ENCODE measurements around the gene INPP5B. TPM values are rescaled to one million over a fixed set of nuclear protein-coding genes. Genes with fewer than 3 reads are reported as not detected.
A peak's percentile ranks its signal among the peaks of the same experiment; 100 is the strongest.
"Not testable (repeated sequence)": the region's sequence is repeated elsewhere in the genome, so short reads cannot be mapped to it uniquely, and the experiment has no call there.

Gene INPP5B
- total and polyA plus RNA-seq, 10 of the 15 experiments (the other 5 are each of a cell fraction or from before 2014, with no cell fraction given) = 10.9 to 54.4 (median 26.9) TPM

DNA sequence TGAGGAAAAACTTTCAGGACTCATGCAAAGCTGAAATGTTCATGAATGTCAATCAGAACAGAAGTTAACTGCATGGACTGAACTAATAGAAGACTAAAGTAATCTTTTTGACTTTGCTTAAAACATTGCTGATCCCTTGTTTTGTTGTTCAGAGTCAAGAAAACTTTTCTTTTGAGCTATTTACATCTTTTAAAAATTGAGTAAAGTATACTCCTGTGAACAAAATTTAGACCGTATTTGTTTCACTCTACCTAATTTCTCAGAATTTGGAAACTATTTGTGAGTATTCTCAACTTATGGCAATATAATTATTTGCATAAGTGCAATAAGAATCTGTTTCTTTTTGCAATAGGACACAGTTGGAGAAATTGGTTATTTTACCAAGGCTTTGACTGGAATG, 41.1 kb downstream of the INPP5B start:
- SMC1A ChIA-PET (ENCODE audit: uncharacterized antibody, unreplicated experiment) = interaction anchor here (1.3 to 1.7 kb wide), 3 partner anchors 11 to 26 kb away, joined by 3 to 8 read pairs (median 7); no protein-coding TSS in a partner anchor

DNA sequence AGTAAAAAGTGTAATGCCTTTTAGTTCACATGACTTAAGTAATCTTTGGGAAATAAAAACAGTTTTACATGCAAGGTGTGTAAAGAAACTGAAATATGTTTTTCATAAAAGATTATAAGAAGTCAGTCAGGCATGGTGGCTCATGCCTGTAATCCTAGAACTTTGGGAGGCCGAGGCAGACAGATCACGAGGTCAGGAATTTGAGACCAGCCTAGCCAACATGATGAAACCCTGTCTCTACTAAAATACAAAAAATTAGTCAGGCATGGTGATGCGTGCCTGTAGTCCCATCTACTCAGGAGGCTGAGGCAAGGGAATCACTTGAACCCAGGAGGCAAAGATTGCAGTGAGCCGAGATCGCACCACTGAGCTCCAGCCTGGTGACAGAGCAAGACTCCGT, 42.9 kb downstream of the INPP5B start:
- ATAC-seq; in situ Hi-C loops (cut with MboI); H3K79me2 ChIP-seq (ENCODE audit: control insufficient read depth, insufficient read depth, low read length); H3K9me3 ChIP-seq (replicated peaks; ENCODE audit: control insufficient read depth, insufficient read depth, low read length); H4K20me1 ChIP-seq (ENCODE audit: control insufficient read depth, insufficient read depth); H3K9ac ChIP-seq (ENCODE audit: control insufficient read depth, insufficient read depth, low read length); H3K4me3 ChIP-seq; H3K36me3 ChIP-seq (ENCODE audit: control insufficient read depth in 2 of 2, insufficient read depth in 2 of 2, low read length in 1 of 2); H2AFZ ChIP-seq (ENCODE audit: control insufficient read depth, low read depth, low read length); BruUV-seq (replicated peaks); FAIRE-seq; RAD21 ChIA-PET (ENCODE audit: unreplicated experiment); intact Hi-C loops (cut with micrococcal nuclease; ENCODE audit: unreplicated experiment); SMC1A ChIA-PET (ENCODE audit: uncharacterized antibody, unreplicated experiment); H3K27me3 ChIP-seq (replicated peaks in 1 of 2; ENCODE audit: control insufficient read depth in 2 of 2, insufficient read depth in 2 of 2, low read length in 1 of 2); H3K27ac ChIP-seq (ENCODE audit: control insufficient read depth, insufficient read depth); DNase-seq (ENCODE audit: low read depth, low spot score); H3K4me2 ChIP-seq (ENCODE audit: control insufficient read depth, insufficient read depth): not testable (repeated sequence)
- WGBS (ENCODE audit: insufficient coverage, insufficient replicate concordance, low lambda C conversion rate, missing lambda C conversion rate) = 100% methylated on average over 6 of the region's 6 CpGs
- peaks cover 15% of the 10 kb centered on the region for H3K4me1 ChIP-seq (ENCODE audit: control insufficient read depth, insufficient read depth, low read length)
- ChIA-PET CTCF (interaction anchor here (1.1 kb wide), 1 partner anchor 86 kb away, joined by 3 read pairs; the partner anchor contains the start of gene SF3A3), POLR2A (interaction anchor here (0.6 to 0.7 kb wide), 2 partner anchors 11 to 107 kb away, joined by 3 read pairs; no protein-coding TSS in a partner anchor)

More for the DNA sequence above, 41.1 kb downstream of the INPP5B start:
- peak; percentile 18 for FAIRE-seq
- Histone ChIP-seq H4K20me1 (ENCODE audit: control insufficient read depth, insufficient read depth) (no peaks in the 10 kb centered on the region), H3K4me2 (ENCODE audit: control insufficient read depth, insufficient read depth) (no peak overlapping the region), H3K9me3 (replicated peaks; ENCODE audit: control insufficient read depth, insufficient read depth, low read length) (peaks cover 7% of the 10 kb centered on the region; the same call in 2 of the 3 replicates), H3K36me3 (ENCODE audit: control insufficient read depth in 2 of 2, insufficient read depth in 2 of 2, low read length in 1 of 2) (peaks cover 0 to 7% of the 10 kb centered on the region in 2 experiments), H3K4me1 (ENCODE audit: control insufficient read depth, insufficient read depth, low read length) (peaks cover 13% of the 10 kb centered on the region), H3K4me3 (no peak overlapping the region), H2AFZ (ENCODE audit: control insufficient read depth, low read depth, low read length) (no peak overlapping the region), H3K27ac (ENCODE audit: control insufficient read depth, insufficient read depth) (no peak overlapping the region), H3K9ac (ENCODE audit: control insufficient read depth, insufficient read depth, low read length) (no peak overlapping the region), H3K27me3 (replicated peaks in 1 of 2; ENCODE audit: control insufficient read depth in 2 of 2, insufficient read depth in 2 of 2, low read length in 1 of 2) (no peaks in the 10 kb centered on the region), H3K79me2 (ENCODE audit: control insufficient read depth, insufficient read depth, low read length) (peaks cover 5% of the 10 kb centered on the region)
- intact Hi-C loops (cut with micrococcal nuclease; ENCODE audit: unreplicated experiment) = no loop called here
- TF ChIP-seq, protein P1, sequence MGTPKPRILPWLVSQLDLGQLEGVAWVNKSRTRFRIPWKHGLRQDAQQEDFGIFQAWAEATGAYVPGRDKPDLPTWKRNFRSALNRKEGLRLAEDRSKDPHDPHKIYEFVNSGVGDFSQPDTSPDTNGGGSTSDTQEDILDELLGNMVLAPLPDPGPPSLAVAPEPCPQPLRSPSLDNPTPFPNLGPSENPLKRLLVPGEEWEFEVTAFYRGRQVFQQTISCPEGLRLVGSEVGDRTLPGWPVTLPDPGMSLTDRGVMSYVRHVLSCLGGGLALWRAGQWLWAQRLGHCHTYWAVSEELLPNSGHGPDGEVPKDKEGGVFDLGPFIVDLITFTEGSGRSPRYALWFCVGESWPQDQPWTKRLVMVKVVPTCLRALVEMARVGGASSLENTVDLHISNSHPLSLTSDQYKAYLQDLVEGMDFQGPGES (IDR thresholded peaks at IDR 0.05) = no peak
- TF ChIP-seq NRF1 (conservative IDR thresholded peaks at IDR 0.05; ENCODE audit: low read depth, low read length) (no peak), JUND (IDR thresholded peaks at IDR 0.05; ENCODE audit: low read depth, low read length) (no peak), JUNB (IDR thresholded peaks at IDR 0.05) (no peak), SREBF1 (IDR thresholded peaks at IDR 0.05; ENCODE audit: low read length) (no peak), EGR1 (IDR thresholded peaks at IDR 0.05; ENCODE audit: borderline replicate concordance in 1 of 2, low read depth in 2 of 2, low read length in 2 of 2) (no peak)
- TF ChIP-seq, protein P2, sequence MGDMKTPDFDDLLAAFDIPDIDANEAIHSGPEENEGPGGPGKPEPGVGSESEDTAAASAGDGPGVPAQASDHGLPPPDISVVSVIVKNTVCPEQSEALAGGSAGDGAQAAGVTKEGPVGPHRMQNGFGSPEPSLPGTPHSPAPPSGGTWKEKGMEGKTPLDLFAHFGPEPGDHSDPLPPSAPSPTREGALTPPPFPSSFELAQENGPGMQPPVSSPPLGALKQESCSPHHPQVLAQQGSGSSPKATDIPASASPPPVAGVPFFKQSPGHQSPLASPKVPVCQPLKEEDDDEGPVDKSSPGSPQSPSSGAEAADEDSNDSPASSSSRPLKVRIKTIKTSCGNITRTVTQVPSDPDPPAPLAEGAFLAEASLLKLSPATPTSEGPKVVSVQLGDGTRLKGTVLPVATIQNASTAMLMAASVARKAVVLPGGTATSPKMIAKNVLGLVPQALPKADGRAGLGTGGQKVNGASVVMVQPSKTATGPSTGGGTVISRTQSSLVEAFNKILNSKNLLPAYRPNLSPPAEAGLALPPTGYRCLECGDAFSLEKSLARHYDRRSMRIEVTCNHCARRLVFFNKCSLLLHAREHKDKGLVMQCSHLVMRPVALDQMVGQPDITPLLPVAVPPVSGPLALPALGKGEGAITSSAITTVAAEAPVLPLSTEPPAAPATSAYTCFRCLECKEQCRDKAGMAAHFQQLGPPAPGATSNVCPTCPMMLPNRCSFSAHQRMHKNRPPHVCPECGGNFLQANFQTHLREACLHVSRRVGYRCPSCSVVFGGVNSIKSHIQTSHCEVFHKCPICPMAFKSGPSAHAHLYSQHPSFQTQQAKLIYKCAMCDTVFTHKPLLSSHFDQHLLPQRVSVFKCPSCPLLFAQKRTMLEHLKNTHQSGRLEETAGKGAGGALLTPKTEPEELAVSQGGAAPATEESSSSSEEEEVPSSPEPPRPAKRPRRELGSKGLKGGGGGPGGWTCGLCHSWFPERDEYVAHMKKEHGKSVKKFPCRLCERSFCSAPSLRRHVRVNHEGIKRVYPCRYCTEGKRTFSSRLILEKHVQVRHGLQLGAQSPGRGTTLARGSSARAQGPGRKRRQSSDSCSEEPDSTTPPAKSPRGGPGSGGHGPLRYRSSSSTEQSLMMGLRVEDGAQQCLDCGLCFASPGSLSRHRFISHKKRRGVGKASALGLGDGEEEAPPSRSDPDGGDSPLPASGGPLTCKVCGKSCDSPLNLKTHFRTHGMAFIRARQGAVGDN (IDR thresholded peaks at IDR 0.05) = no peak
- 97% methylated on average over 1 of the region's 1 CpG for WGBS (ENCODE audit: insufficient coverage, insufficient replicate concordance, low lambda C conversion rate, missing lambda C conversion rate)
- BruUV-seq (replicated peaks) = no TSS peak
- RAD21 ChIA-PET (ENCODE audit: unreplicated experiment) = interaction anchor here (0.6 kb wide), 1 partner anchor 20 kb away, joined by 3 read pairs; no protein-coding TSS in a partner anchor
- DNase-seq (ENCODE audit: low read depth, low spot score) = no peak
- CTCF ChIA-PET = interaction anchor here (0.5 to 1.9 kb wide), 4 partner anchors 10 to 264 kb away, joined by 3 to 9 read pairs (median 6); no protein-coding TSS in a partner anchor
- POLR2A ChIA-PET = no interaction called here
- ATAC-seq = no peak
- in situ Hi-C loops (cut with MboI) = no loop called here
